ENCODE data around the gene NDST1.

DNA sequence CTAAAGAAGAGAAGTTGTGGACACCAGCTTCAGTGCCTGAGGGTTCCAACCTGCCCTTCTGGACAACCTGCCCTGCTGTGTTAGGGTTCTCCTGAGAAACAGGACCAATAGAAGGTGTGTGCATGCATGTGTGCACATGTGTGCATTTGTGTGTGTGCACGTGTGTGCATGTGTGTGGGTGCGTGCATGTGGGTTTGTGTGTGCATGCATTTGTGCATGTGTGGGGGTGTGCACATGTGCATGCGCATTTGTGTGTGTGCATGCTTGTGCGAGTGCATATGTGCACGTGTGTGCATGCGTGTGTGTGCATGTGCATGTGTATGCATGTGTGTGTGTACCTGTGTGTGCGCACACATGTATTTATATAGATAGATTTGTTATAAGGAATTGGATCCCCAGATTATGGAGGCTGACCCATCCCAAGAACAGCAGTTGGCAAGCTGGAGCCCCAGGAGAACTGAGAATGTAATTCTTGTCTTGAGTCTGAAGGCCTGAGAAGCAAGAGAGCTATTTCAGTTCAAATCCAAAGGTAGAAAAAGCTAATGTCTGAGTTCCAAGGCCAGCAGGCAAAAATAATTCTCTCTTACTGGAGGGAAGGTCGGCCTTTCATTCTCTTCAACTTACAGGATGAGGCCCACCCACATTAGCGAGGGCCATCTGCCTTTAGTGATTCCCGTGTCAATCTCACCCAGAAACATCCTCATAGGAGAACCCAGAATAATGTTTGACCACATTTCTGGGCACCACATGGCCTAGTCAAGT, 69.6 kb downstream of the NDST1 start:
- TF ChIP-seq POLR2A (IDR thresholded peaks at IDR 0.05; ENCODE audit: low read depth, low read length) (no peak), MTA2 (IDR thresholded peaks at IDR 0.05; ENCODE audit: low read depth) (no peak), RBBP5 (conservative IDR thresholded peaks at IDR 0.05) (no peak), GABPA (IDR thresholded peaks at IDR 0.05; ENCODE audit: low read depth) (no peak), POLR2AphosphoS5 (IDR thresholded peaks at IDR 0.05; ENCODE audit: low read length) (no peak), MYC (IDR thresholded peaks at IDR 0.05; ENCODE audit: insufficient read depth, insufficient read length, insufficient replicate concordance, low read length, severe bottlenecking) (no peak), STAT3 (IDR thresholded peaks at IDR 0.05; ENCODE audit: low read depth, low read length) (no peak)
- TF ChIP-seq, protein P1, sequence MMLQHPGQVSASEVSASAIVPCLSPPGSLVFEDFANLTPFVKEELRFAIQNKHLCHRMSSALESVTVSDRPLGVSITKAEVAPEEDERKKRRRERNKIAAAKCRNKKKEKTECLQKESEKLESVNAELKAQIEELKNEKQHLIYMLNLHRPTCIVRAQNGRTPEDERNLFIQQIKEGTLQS (IDR thresholded peaks at IDR 0.05; ENCODE audit: borderline replicate concordance, extremely low read depth, low read depth, low read length): no peak
- TF ChIP-seq, protein P2, sequence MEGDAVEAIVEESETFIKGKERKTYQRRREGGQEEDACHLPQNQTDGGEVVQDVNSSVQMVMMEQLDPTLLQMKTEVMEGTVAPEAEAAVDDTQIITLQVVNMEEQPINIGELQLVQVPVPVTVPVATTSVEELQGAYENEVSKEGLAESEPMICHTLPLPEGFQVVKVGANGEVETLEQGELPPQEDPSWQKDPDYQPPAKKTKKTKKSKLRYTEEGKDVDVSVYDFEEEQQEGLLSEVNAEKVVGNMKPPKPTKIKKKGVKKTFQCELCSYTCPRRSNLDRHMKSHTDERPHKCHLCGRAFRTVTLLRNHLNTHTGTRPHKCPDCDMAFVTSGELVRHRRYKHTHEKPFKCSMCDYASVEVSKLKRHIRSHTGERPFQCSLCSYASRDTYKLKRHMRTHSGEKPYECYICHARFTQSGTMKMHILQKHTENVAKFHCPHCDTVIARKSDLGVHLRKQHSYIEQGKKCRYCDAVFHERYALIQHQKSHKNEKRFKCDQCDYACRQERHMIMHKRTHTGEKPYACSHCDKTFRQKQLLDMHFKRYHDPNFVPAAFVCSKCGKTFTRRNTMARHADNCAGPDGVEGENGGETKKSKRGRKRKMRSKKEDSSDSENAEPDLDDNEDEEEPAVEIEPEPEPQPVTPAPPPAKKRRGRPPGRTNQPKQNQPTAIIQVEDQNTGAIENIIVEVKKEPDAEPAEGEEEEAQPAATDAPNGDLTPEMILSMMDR (IDR thresholded peaks at IDR 0.05 in 2 of 3, conservative IDR thresholded peaks at IDR 0.05 in 1 of 3; ENCODE audit: control insufficient read depth in 2 of 3, extremely low read depth in 1 of 3, insufficient read depth in 1 of 3, low read depth in 3 of 3, low read length in 3 of 3): no peak
- TF ChIP-seq, protein P3, sequence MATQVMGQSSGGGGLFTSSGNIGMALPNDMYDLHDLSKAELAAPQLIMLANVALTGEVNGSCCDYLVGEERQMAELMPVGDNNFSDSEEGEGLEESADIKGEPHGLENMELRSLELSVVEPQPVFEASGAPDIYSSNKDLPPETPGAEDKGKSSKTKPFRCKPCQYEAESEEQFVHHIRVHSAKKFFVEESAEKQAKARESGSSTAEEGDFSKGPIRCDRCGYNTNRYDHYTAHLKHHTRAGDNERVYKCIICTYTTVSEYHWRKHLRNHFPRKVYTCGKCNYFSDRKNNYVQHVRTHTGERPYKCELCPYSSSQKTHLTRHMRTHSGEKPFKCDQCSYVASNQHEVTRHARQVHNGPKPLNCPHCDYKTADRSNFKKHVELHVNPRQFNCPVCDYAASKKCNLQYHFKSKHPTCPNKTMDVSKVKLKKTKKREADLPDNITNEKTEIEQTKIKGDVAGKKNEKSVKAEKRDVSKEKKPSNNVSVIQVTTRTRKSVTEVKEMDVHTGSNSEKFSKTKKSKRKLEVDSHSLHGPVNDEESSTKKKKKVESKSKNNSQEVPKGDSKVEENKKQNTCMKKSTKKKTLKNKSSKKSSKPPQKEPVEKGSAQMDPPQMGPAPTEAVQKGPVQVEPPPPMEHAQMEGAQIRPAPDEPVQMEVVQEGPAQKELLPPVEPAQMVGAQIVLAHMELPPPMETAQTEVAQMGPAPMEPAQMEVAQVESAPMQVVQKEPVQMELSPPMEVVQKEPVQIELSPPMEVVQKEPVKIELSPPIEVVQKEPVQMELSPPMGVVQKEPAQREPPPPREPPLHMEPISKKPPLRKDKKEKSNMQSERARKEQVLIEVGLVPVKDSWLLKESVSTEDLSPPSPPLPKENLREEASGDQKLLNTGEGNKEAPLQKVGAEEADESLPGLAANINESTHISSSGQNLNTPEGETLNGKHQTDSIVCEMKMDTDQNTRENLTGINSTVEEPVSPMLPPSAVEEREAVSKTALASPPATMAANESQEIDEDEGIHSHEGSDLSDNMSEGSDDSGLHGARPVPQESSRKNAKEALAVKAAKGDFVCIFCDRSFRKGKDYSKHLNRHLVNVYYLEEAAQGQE (IDR thresholded peaks at IDR 0.05; ENCODE audit: low read depth, low read length): no peak
- TF ChIP-seq, protein P4, sequence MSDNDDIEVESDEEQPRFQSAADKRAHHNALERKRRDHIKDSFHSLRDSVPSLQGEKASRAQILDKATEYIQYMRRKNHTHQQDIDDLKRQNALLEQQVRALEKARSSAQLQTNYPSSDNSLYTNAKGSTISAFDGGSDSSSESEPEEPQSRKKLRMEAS (IDR thresholded peaks at IDR 0.05; ENCODE audit: low read depth, low read length): no peak

All from GM12878 (cell line).